Spleen (tissue), 7 donors: ENCODE results near the gene NAT8L.

ENCODE experiments used
- CTCF ChIP-seq, 11 experiments: fragments of 200-600 bp in 7 of 11; fragments of 450-650 bp in 4 of 11; sonication (generic) in 4 of 11; IDR thresholded peaks in 8 of 11; conservative IDR thresholded peaks in 3 of 11; 1 replicate in 7 of 11; 2 replicates in 4 of 11; pipeline versions ENCODE4 v1.4.0 to v1.8.0; 2016 to 2021; ENCODE audit warnings: antibody characterized with exemption in 11 of 11, inconsistent platforms in 4 of 11, mild to moderate bottlenecking in 1 of 11
- POLR2AphosphoS5 ChIP-seq, 3 donors: sonication (generic); formaldehyde crosslinking; IDR thresholded peaks; one replicate each; pipeline ENCODE4 v1.5.1; 2017; ENCODE audit warnings: antibody characterized with exemption in 3 of 3
- donor health status: DM: no; HTN: no; CAD: no; lungs with moderate emphysema.
- donor health status: DM: no; HTN: no; CAD: no.
- donor health status: DM: no; HTN: no; CAD: no.

- TF ChIP-seq POLR2AphosphoS5 (IDR thresholded peaks at IDR 0.05), result no peak
- TF ChIP-seq CTCF (IDR thresholded peaks at IDR 0.05 in 8 of 11, conservative IDR thresholded peaks at IDR 0.05 in 3 of 11), result no peak
These were observed 47.5 kb upstream of the NAT8L start for GRCh38 chr4:2011583-2011982.
